ENCODE results near the gene ASB18. TPM values are rescaled to one million over a fixed set of nuclear protein-coding genes. Genes with fewer than 3 reads are reported as not detected.

Gene ASB18
- total and polyA plus RNA-seq, 4 donors: not detected

DNA sequence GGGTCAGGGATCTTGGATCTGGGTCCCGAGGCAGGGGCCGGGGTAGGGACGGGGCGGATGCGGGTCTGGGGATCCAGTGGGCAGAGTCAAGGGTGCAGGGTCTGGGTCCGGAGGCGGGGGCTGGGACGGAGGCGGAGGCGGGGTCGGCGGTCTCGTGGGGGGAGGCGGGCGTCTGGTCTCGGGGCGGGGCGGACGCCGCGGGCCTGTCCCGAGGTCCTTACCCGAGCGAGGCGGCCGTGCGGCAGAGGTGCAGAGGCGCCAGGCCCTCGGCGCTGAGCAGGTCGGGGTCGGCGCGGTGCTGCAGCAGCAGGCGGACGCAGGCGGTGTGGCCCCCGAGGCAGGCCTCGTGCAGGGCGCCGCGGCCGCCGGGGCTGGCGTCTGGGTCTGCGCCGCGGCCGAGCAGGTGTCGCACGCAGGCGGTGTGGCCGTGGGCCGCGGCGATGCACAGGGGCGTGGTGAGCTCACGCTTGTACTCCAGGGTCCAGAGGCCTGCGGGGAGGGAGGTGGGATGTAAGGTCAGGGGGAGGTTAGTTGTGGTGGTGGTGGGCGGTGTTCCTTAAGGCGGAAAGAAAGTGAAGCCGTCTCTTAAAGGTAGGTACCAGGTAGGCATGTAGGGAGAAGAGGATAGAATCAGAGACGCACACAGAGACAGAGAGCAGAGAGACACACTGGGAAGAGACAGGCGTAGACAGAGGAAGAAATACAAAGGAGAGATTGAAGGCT lies 26.6 kb downstream of the ASB18 start:
- H3K36me3 ChIP-seq (ENCODE audit: control insufficient read depth in 4 of 4, insufficient read depth in 3 of 4, low read depth in 1 of 4, low read length in 3 of 4): no peaks in the 10 kb centered on the region
- TF ChIP-seq GABPA (IDR thresholded peaks at IDR 0.05 in 1 of 2, conservative IDR thresholded peaks at IDR 0.05 in 1 of 2) (no peak), JUND (IDR thresholded peaks at IDR 0.05) (no peak)
- peak overlapping the region in 1 of 3 donors; percentile 12 for H3K4me3 ChIP-seq (ENCODE audit: low read depth in 1 of 3, low read length in 3 of 3)
- peaks cover 2 to 13% (median 8%) of the 10 kb centered on the region in 4 donors for H3K27me3 ChIP-seq (ENCODE audit: control insufficient read depth in 4 of 4, insufficient read depth in 4 of 4, low read length in 3 of 4)
- no peak overlapping the region for H3K27ac ChIP-seq (ENCODE audit: low read depth in 1 of 2, low read length in 2 of 2)
- peaks cover 0 to 2% (median 0%) of the 10 kb centered on the region in 4 donors for H3K4me1 ChIP-seq (ENCODE audit: control insufficient read depth in 4 of 4, insufficient read depth in 4 of 4, low read length in 3 of 4)
- no peak for DNase-seq (ENCODE audit: low spot score)
- H3K9me3 ChIP-seq (ENCODE audit: control insufficient read depth in 4 of 4, low read length in 3 of 4): peaks cover 0 to 10% (median 7%) of the 10 kb centered on the region in 4 donors
- WGBS: 11% methylated on average over 64 of the region's 64 CpGs
- H3K9ac ChIP-seq (ENCODE audit: low read depth in 1 of 2, low read length in 2 of 2): no peak overlapping the region

DNA sequence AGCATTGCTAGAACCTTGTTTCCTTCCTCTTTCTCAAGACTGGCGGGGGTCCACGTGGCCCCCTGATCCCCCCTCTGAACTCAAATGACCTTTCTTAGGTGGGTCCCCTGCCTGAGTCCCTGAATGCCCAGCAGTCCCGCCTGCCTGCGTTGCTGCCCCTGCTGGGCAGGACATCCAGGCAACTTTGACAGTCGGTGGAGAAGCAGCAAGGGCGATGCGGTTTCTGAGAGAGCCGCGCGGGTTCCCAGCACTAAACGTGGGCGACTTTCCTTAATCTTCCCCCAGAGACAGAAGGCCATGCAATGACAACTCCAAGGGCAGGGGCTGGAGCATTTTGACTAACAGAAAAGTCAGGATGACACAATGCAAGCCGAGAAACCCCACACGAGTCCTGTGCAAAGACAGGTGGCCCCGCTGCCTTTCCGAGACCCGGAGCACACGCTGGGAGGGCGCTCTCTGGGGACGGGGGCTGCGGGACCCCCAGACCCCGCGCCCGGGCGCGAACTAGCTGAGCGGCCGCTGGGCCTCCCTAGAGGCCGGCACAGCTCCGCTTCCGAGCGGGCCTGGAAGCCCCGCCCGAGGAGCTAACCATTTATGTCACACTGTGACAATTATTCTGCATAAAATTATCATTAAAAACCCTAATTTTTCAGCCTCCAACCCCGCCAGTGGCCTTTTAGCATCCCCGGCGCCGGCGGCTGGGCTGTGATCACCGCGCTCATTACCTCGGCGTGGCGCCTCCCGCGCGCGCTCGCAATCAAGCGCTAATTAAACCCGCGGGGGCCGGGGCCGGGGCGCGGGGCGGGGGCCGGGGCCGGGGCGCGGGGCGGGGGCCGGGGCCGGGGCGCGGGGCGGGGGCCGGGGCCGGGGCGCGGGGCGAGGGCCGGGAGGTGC lies 27.4 kb downstream of the ASB18 start:
- H3K4me3 ChIP-seq (ENCODE audit: low read depth in 1 of 3, low read length in 3 of 3): peak overlapping the region in 1 of 3 donors; percentile 12
- H3K27ac ChIP-seq (ENCODE audit: low read depth in 1 of 2, low read length in 2 of 2): no peak overlapping the region

More for the DNA sequence above, 27.4 kb downstream of the ASB18 start:
- no peak for DNase-seq (ENCODE audit: low spot score)
- 5% methylated on average over 73 of the region's 73 CpGs for WGBS
- no peak for TF ChIP-seq SP1 (IDR thresholded peaks at IDR 0.05)
- TF ChIP-seq, protein P1, sequence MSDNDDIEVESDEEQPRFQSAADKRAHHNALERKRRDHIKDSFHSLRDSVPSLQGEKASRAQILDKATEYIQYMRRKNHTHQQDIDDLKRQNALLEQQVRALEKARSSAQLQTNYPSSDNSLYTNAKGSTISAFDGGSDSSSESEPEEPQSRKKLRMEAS (IDR thresholded peaks at IDR 0.05): no peak
- TF ChIP-seq EGR1 (IDR thresholded peaks at IDR 0.05; ENCODE audit: low read depth in 2 of 2): no peak
- TF ChIP-seq FOXA2 (IDR thresholded peaks at IDR 0.05): no peak
- TF ChIP-seq, protein P2, sequence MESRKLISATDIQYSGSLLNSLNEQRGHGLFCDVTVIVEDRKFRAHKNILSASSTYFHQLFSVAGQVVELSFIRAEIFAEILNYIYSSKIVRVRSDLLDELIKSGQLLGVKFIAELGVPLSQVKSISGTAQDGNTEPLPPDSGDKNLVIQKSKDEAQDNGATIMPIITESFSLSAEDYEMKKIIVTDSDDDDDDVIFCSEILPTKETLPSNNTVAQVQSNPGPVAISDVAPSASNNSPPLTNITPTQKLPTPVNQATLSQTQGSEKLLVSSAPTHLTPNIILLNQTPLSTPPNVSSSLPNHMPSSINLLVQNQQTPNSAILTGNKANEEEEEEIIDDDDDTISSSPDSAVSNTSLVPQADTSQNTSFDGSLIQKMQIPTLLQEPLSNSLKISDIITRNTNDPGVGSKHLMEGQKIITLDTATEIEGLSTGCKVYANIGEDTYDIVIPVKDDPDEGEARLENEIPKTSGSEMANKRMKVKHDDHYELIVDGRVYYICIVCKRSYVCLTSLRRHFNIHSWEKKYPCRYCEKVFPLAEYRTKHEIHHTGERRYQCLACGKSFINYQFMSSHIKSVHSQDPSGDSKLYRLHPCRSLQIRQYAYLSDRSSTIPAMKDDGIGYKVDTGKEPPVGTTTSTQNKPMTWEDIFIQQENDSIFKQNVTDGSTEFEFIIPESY (IDR thresholded peaks at IDR 0.05): no peak
- TF ChIP-seq HNF4G (IDR thresholded peaks at IDR 0.05): no peak
- no peak for TF ChIP-seq YY1 (IDR thresholded peaks at IDR 0.05)
- no peak for TF ChIP-seq JUND (IDR thresholded peaks at IDR 0.05)
- TF ChIP-seq, protein P3, sequence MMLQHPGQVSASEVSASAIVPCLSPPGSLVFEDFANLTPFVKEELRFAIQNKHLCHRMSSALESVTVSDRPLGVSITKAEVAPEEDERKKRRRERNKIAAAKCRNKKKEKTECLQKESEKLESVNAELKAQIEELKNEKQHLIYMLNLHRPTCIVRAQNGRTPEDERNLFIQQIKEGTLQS (IDR thresholded peaks at IDR 0.05): no peak
- TF ChIP-seq HNF4A (conservative IDR thresholded peaks at IDR 0.05): no peak
- no peak for TF ChIP-seq NR2F2 (IDR thresholded peaks at IDR 0.05)
- TF ChIP-seq RXRA (IDR thresholded peaks at IDR 0.05): no peak
- no peak for TF ChIP-seq FOXA1 (IDR thresholded peaks at IDR 0.05)
- TF ChIP-seq, protein P4, sequence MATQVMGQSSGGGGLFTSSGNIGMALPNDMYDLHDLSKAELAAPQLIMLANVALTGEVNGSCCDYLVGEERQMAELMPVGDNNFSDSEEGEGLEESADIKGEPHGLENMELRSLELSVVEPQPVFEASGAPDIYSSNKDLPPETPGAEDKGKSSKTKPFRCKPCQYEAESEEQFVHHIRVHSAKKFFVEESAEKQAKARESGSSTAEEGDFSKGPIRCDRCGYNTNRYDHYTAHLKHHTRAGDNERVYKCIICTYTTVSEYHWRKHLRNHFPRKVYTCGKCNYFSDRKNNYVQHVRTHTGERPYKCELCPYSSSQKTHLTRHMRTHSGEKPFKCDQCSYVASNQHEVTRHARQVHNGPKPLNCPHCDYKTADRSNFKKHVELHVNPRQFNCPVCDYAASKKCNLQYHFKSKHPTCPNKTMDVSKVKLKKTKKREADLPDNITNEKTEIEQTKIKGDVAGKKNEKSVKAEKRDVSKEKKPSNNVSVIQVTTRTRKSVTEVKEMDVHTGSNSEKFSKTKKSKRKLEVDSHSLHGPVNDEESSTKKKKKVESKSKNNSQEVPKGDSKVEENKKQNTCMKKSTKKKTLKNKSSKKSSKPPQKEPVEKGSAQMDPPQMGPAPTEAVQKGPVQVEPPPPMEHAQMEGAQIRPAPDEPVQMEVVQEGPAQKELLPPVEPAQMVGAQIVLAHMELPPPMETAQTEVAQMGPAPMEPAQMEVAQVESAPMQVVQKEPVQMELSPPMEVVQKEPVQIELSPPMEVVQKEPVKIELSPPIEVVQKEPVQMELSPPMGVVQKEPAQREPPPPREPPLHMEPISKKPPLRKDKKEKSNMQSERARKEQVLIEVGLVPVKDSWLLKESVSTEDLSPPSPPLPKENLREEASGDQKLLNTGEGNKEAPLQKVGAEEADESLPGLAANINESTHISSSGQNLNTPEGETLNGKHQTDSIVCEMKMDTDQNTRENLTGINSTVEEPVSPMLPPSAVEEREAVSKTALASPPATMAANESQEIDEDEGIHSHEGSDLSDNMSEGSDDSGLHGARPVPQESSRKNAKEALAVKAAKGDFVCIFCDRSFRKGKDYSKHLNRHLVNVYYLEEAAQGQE (IDR thresholded peaks at IDR 0.05): no peak
- TF ChIP-seq RAD21 (IDR thresholded peaks at IDR 0.05): no peak
- no peak for TF ChIP-seq TAF1 (conservative IDR thresholded peaks at IDR 0.05)
- no peak for TF ChIP-seq GABPA (IDR thresholded peaks at IDR 0.05 in 1 of 2, conservative IDR thresholded peaks at IDR 0.05 in 1 of 2)
- TF ChIP-seq, protein P5, sequence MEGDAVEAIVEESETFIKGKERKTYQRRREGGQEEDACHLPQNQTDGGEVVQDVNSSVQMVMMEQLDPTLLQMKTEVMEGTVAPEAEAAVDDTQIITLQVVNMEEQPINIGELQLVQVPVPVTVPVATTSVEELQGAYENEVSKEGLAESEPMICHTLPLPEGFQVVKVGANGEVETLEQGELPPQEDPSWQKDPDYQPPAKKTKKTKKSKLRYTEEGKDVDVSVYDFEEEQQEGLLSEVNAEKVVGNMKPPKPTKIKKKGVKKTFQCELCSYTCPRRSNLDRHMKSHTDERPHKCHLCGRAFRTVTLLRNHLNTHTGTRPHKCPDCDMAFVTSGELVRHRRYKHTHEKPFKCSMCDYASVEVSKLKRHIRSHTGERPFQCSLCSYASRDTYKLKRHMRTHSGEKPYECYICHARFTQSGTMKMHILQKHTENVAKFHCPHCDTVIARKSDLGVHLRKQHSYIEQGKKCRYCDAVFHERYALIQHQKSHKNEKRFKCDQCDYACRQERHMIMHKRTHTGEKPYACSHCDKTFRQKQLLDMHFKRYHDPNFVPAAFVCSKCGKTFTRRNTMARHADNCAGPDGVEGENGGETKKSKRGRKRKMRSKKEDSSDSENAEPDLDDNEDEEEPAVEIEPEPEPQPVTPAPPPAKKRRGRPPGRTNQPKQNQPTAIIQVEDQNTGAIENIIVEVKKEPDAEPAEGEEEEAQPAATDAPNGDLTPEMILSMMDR (IDR thresholded peaks at IDR 0.05; ENCODE audit: low read depth, low read length, missing input control): no peak
- Histone ChIP-seq H3K4me1 (ENCODE audit: control insufficient read depth in 4 of 4, insufficient read depth in 4 of 4, low read length in 3 of 4) (peaks cover 0 to 2% (median 0%) of the 10 kb centered on the region in 4 donors), H3K9me3 (ENCODE audit: control insufficient read depth in 4 of 4, low read length in 3 of 4) (peaks cover 0 to 10% (median 8%) of the 10 kb centered on the region in 4 donors), H3K9ac (ENCODE audit: low read depth in 1 of 2, low read length in 2 of 2) (no peak overlapping the region), H3K27me3 (ENCODE audit: control insufficient read depth in 4 of 4, insufficient read depth in 4 of 4, low read length in 3 of 4) (peaks cover 2 to 13% (median 8%) of the 10 kb centered on the region in 4 donors), H3K36me3 (ENCODE audit: control insufficient read depth in 4 of 4, insufficient read depth in 3 of 4, low read depth in 1 of 4, low read length in 3 of 4) (no peaks in the 10 kb centered on the region)
